Bone marrow (tissue), 2 donors: ENCODE results near the gene NRBF2.
"Not testable (repeated sequence)": the region's sequence is repeated elsewhere in the genome, so short reads cannot be mapped to it uniquely, and the experiment has no call there.

Experiments
- DNase-seq, 2 donors: peaks; one replicate each; lab custom pipeline; 2025; lab: John Stamatoyannopoulos, UW

The NRBF2 gene

GRCh38 chr10:63133056-63133820 is at the start of gene NRBF2:
Gene NRBF2, plus strand, starts transcription at chr10:63133328. Its CDS starts 143 bp downstream, at chr10:63133471.
- peak; percentile 87 to 95 for DNase-seq

- not testable (repeated sequence) for DNase-seq
Observed at GRCh38 chr10:63083406-63083805, 49.7 kb upstream of the NRBF2 start.

GRCh38 chr10:63083904-63084689 is 49.0 kb upstream of the NRBF2 start:
- DNase-seq = peak in 1 of 2 donors; percentile 57

- no peak for DNase-seq
Observed at GRCh38 chr10:63084690-63085382, 48.3 kb upstream of the NRBF2 start.

- no peak for DNase-seq
Observed at GRCh38 chr10:63093227-63093626, 39.9 kb upstream of the NRBF2 start.

GRCh38 chr10:63094405-63094804 is 38.7 kb upstream of the NRBF2 start:
- no peak for DNase-seq

GRCh38 chr10:63094881-63095280 is 38.2 kb upstream of the NRBF2 start:
- DNase-seq = no peak

GRCh38 chr10:63099734-63100133 is 33.4 kb upstream of the NRBF2 start:
- DNase-seq = no peak

- not testable (repeated sequence) for DNase-seq
Observed at GRCh38 chr10:63101091-63101490, 32.0 kb upstream of the NRBF2 start.

- not testable (repeated sequence) for DNase-seq
Observed at GRCh38 chr10:63102279-63102883, 30.7 kb upstream of the NRBF2 start.

- DNase-seq = not testable (repeated sequence)
Observed at GRCh38 chr10:63103178-63103577, 29.9 kb upstream of the NRBF2 start.

GRCh38 chr10:63103971-63104409 is 29.1 kb upstream of the NRBF2 start:
- no peak for DNase-seq

GRCh38 chr10:63105225-63106110 is 27.7 kb upstream of the NRBF2 start:
- DNase-seq = no peak

GRCh38 chr10:63106111-63106755 is 26.9 kb upstream of the NRBF2 start:
- no peak for DNase-seq

- DNase-seq = no peak
Observed at GRCh38 chr10:63107943-63108437, 25.1 kb upstream of the NRBF2 start.

GRCh38 chr10:63110940-63111339 is 22.2 kb upstream of the NRBF2 start:
- no peak for DNase-seq

GRCh38 chr10:63114031-63114814 is 18.9 kb upstream of the NRBF2 start:
- DNase-seq = no peak

- no peak for DNase-seq
Observed at GRCh38 chr10:63115732-63116383, 17.3 kb upstream of the NRBF2 start.
